CMK (cell line): ENCODE measurements around the gene ADARB2.

Experiments
- DNase-seq: peaks from one replicate; pipeline ENCODE4 v3.0.0-alpha.2; 2010; ENCODE audit warnings: low read depth

ADARB2 gene

GRCh38 chr10:1611936-1612550, 125.3 kb downstream of the ADARB2 start:
- no peak for DNase-seq

GRCh38 chr10:1610986-1611770, 126.1 kb downstream of the ADARB2 start:
- DNase-seq = no peak

DNA sequence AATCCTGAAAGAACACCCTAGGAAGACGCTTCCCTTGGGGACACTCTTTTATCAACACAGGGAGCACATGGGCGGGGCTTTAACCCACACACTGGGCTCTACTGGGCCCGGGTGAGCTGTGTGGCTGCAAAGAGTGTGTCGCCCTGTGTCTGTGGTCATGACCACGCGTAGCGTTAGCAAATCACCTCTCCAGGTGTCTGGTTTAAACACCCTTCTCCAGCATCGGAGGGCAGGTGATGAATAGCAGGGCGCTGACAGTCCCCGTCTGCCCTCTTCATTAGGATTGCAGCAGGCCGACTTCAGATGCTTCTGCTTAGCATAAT, 127.7 kb downstream of the ADARB2 start:
- no peak for DNase-seq

GRCh38 chr10:1608851-1609647, 128.3 kb downstream of the ADARB2 start:
- no peak for DNase-seq

DNA sequence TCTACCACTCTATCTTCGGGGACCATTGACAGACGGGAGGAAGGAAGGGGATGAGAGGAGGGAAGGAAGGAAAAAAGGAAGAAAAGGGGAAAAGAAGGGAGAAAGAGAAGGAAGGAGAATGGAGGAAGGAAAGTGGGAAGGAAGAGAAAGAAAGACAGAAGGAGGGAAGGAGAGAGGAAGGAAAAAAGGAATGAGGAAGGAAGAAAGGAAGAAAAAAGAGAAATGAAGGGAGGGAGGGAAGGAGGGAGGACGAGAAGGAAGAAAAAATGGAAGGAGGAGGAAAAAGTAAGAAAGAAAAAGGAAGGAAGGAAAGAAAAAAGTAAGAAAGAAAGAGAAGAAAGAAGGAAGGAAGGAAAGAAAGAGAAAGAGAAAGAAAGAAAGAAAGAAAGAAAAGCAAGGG, 128.9 kb downstream of the ADARB2 start:
- DNase-seq = no peak

GRCh38 chr10:1607466-1607865, 129.9 kb downstream of the ADARB2 start:
- no peak for DNase-seq

- no peak for DNase-seq
Observed at GRCh38 chr10:1605999-1606940, 131.1 kb downstream of the ADARB2 start.

DNA sequence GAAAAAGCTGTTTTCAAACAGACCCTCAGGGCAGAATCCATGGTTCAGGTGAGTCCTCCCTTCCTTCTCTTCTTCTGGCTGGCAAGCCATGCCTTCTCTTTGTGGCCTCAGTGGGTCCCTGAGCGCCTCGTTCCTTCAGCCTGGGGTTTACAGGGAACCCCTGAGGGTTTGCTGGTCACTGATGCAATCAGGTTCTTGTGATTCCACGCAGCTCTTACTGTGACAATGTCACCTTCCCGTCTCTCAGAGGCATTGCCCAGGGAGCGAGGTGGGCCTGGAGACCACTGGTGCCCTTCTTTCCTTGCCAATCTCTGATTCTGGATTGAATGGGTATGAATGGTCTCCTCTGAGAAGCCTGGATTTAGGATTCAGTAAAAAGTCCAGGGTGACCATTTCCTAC, 132.2 kb downstream of the ADARB2 start:
- no peak for DNase-seq

DNA sequence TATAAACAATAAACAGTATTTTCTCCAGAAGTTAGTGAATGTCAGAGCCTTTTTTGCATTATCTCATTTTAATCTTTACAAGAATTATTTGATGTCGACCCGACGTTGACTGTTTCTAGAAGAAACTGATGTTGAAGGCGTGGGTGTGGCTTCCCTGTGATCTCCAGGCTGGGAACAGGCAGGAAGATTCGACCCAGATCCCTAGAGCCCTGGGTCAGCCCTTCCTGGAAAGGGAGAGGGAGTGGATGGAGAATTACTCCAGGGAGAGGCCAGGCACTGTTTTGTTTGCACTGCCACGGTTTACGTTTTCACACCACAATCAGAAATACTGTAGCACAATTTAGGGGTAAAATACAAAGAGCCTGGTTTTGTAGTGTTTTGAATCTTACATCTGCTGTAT, 133.1 kb downstream of the ADARB2 start:
- no peak for DNase-seq

DNA sequence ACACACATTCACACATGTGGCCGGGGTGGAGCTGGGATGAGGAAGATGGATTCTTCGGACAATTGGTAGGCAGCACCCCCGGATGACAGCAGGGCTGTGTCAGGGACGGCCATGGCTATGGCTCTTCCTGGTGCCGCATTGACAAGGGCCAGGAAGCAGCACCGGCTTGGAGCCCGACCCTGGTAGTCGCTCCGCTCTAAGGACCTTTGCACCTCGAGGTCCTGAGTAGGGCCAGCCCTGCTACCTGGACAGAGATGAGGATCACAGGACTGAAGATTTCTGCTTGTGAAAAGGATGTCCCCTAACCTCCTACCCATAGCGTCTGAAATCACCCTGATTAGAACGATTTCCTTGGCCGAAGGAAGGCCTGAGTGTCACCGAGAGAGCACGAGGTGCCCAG, 134.1 kb downstream of the ADARB2 start:
- DNase-seq = no peak

DNA sequence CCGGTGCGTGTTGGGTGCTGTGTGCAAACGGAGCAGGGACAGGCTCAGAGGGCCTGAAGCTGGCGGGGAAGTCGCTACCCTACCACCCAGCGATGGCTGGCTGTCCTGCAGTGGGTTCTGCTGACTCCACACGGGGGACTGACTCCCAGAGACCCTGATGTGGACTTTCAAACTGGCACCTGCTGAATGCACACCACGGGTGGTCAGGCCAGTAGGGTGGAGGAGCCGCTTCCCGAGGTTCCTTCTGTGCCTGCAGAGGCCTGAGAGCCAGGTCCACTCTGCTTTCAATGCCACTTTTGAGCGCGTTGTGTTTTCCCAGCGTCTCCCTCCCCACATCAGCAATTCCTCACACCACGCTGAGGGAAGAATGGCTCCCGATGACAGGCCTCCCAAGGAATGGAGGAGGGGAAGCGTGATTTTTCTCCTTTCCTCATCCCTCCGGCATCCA, 135.3 kb downstream of the ADARB2 start:
- DNase-seq = no peak

DNA sequence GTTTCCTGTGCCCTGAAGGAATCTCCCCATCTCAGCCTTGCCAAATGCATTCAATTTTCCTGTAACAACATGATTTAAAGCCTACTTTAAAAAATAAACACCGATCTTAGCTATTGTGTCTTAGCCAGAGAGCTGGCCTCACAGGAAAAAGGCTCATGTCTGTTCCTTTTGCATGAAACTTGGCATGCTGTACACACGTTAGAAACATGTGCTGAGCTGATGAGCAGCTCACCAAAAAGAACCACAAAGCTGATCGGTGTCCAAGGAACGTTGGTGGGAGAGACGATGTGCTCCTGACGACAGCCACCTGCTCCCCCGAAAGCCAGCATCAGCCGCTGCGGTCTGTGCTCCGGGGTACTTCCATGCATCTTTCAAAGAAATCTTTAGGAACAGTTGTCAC, 135.9 kb downstream of the ADARB2 start:
- DNase-seq = no peak

DNA sequence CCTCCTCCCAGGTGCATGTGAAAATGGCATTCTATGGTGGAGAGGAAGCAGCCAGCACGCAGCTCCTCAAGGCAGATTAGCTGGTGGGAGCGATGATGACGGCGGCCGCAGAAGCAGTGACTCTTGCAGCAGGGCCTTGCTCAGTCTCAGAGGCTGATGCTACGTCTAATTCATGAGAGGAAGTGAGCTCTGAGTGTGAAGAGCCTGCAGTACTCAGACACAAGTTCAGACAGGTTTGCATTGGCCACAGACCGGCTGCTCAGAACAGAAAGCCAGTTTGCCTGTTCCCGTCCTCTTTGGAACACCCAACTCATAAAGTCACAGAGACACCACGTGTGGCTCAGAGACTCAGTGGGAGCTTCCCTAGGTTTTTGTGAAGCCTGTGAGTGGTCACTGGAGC, 136.5 kb downstream of the ADARB2 start:
- DNase-seq = no peak

- DNase-seq = no peak
Observed at GRCh38 chr10:1598393-1599153, 138.8 kb downstream of the ADARB2 start.

- DNase-seq = no peak
Observed at GRCh38 chr10:1597370-1598146, 139.8 kb downstream of the ADARB2 start.

- DNase-seq = no peak
Observed at GRCh38 chr10:1596482-1597099, 140.7 kb downstream of the ADARB2 start.

DNA sequence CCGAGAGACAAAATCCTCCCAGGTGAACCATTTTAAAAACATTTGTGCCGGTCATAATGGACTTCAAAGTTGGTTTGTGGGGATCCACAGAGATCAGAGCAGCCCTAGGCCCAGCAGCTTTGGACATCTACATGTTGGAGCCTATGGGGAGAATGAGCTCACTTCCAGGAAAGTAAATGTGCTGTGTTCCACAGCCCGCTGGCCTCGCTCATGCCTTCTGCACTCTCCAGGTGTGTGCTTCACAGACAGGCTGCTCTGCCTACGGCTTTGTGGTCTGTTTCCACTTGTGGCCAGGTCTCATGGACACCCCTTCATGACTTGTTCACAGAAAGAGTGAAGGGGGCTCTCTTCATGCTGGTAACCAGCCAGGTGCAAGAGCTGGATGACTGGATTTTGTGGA, 141.6 kb downstream of the ADARB2 start:
- no peak for DNase-seq

DNA sequence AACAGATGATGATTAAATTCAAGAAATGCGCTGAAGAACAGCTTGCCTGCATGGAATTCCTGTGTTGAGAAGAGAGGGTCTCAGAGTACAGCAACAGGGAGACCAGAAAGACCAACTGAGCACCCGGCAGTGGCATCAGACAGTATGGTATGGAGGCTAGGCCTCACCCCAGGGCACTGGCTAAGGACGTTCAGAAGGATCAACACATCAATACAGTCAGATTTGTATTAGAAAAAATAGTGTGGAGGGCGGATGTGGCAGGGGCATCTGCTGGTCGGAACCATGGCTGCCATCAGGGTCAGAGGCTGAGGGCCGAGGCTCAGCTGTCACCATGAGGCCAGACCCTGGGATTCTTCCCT, 142.1 kb downstream of the ADARB2 start:
- DNase-seq = no peak

DNA sequence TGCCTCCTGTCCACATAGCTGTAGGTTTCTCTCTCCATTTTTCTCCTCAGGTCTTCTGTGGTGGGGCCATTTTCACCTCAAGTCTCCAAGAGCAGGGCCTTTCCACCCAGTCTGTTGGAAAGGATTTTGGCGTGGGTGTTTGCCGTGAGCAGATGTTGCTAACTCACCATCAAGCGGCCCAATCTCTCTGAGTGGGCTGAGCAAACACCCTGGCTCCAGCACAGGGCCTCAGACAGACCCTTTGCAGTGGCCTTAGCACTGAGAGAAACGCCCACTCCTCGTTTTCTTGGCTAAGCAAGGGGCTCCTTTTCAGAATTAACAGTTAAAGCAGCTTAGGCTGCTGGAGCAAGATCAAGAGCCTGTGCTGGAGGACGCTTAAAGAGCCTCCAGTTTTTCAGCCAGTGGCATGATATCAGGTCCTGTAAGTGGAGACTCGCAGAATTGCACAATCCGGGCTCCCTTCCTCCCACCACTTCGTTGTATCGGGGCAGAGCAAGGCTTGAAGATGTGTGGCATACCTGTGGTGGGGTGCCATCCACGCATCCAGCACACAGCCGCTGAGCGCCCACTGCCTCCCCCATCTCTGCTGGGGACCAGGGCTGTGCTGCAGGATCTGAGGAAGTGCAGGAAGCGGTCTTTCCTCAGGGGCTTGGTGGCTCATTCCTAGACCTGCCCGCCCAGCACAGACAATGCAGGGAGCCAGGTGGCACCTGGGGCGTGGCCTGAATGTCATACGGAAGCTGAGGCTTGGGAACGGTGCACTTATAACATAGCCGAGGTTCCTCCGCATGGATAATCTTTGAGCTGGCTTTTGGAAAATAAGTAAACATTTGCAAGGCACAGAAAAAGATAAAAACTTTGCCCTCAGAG, 142.7 kb downstream of the ADARB2 start:
- DNase-seq = no peak
